Keratinocyte (primary cell): ENCODE measurements around the gene GPR34. TPM values are rescaled to one million over a fixed set of nuclear protein-coding genes. Genes with fewer than 3 reads are reported as not detected.
"Not testable (repeated sequence)": the region's sequence is repeated elsewhere in the genome, so short reads cannot be mapped to it uniquely, and the experiment has no call there.

Experiments
- DNase-seq: peaks from one replicate; pipeline ENCODE4 v3.0.0-alpha.2; 2011; ENCODE audit warnings: low read depth, missing footprints, low spot score
- FAIRE-seq: peaks from 2 replicates; lab custom pipeline; 2011; peaks lifted over from hg19 to GRCh38; lab: Jason Lieb, UNC
- H2AFZ ChIP-seq: 2 replicates; pipeline ENCODE4 v1.6.0; 2012; ENCODE audit warnings: low read length, control low read depth, inconsistent platforms; ENCODE audit not compliant: control insufficient read depth
- H3K27ac ChIP-seq: 2 replicates; pipeline ENCODE4 v1.5.1; 2011; ENCODE audit warnings: low read length; ENCODE audit not compliant: control insufficient read depth, insufficient read depth
- H3K27me3 ChIP-seq: 3 replicates; pipeline ENCODE4 v1.6.0; 2011; ENCODE audit warnings: low read length; ENCODE audit not compliant: control insufficient read depth, insufficient read depth; ENCODE audit errors: extremely low read depth
- H3K36me3 ChIP-seq, 2 experiments: 2 replicates in 1 of 2; 3 replicates in 1 of 2; pipeline ENCODE4 v1.5.1; 2011; ENCODE audit warnings: low read length in 2 of 2, mild to moderate bottlenecking in 1 of 2; ENCODE audit not compliant: control insufficient read depth in 2 of 2, insufficient read depth in 2 of 2; ENCODE audit errors: extremely low read depth in 1 of 2
- H3K4me1 ChIP-seq: 3 replicates; pipeline ENCODE4 v1.5.1; 2011; ENCODE audit warnings: low read length; ENCODE audit not compliant: control insufficient read depth, insufficient read depth; ENCODE audit errors: extremely low read depth
- H3K4me2 ChIP-seq: 3 replicates; pipeline ENCODE4 v1.6.0; 2011; ENCODE audit warnings: low read depth, low read length; ENCODE audit not compliant: control insufficient read depth, insufficient read depth; ENCODE audit errors: extremely low read depth
- H3K4me3 ChIP-seq, 3 experiments: fragments of 200-600 bp in 1 of 3; sonication (generic) in 1 of 3; 2 replicates in 2 of 3; 3 replicates in 1 of 3; pipeline ENCODE4 v1.5.1; 2011 to 2016; ENCODE audit warnings: low read length in 3 of 3, mild to moderate bottlenecking in 3 of 3, control low read depth in 2 of 3, inconsistent platforms in 1 of 3, low read depth in 1 of 3, mixed read lengths in 1 of 3, mixed run types in 1 of 3, moderate library complexity in 1 of 3; ENCODE audit not compliant: control insufficient read depth in 2 of 3, insufficient read depth in 2 of 3; ENCODE audit errors: extremely low read depth in 1 of 3
- H3K79me2 ChIP-seq: 2 replicates; pipeline ENCODE4 v1.6.0; 2012; ENCODE audit warnings: low read length; ENCODE audit not compliant: control insufficient read depth, insufficient read depth
- H3K9ac ChIP-seq: 3 replicates; pipeline ENCODE4 v1.6.0; 2011; ENCODE audit warnings: low read length; ENCODE audit not compliant: control insufficient read depth, insufficient read depth; ENCODE audit errors: extremely low read depth
- H3K9me1 ChIP-seq: 3 replicates; pipeline ENCODE4 v1.6.0; 2011; ENCODE audit warnings: low read length; ENCODE audit not compliant: control insufficient read depth, insufficient read depth; ENCODE audit errors: extremely low read depth
- H3K9me3 ChIP-seq: 2 replicates; pipeline ENCODE4 v1.5.1; 2012; ENCODE audit warnings: low read depth, low read length; ENCODE audit not compliant: control insufficient read depth
- H4K20me1 ChIP-seq: 3 replicates; pipeline ENCODE4 v1.6.0; 2011; ENCODE audit warnings: low read length; ENCODE audit not compliant: control insufficient read depth, insufficient read depth; ENCODE audit errors: extremely low read depth
- CTCF ChIP-seq, 3 experiments: IDR thresholded peaks in 1 of 3; conservative IDR thresholded peaks in 1 of 3; optimal IDR thresholded peaks in 1 of 3; 2 replicates in 2 of 3; 3 replicates in 1 of 3; pipeline versions ENCODE3 to v1.5.1; 2011; ENCODE audit warnings: low read length in 3 of 3, mild to moderate bottlenecking in 3 of 3, moderate library complexity in 2 of 3, control low read depth in 1 of 3, inconsistent platforms in 1 of 3; ENCODE audit not compliant: insufficient read depth in 2 of 3; ENCODE audit errors: extremely low read depth in 1 of 3
- EZH2 ChIP-seq: IDR thresholded peaks from one replicate; pipeline ENCODE4 v1.6.1; 2012; ENCODE audit warnings: inconsistent platforms, mild to moderate bottlenecking, low read length, moderate library complexity
- dilution Hi-C: fragments of 300-500 bp; cut with MboI; formaldehyde crosslinking; loops from one replicate; pipeline ENCODE4 v1.7.0; 2020; ENCODE audit warnings: low sequenced_read_pairs; ENCODE audit not compliant: extremely low pct_ligation_motif_present
- polyA minus RNA-seq, 3 experiments: library from RNA; depleted of rRNA, polyadenylated mRNA; stranded (reverse); fragments of >200 nt; gene quantifications; 1 replicate in 1 of 3; 2 replicates in 1 of 3; 3 replicates in 1 of 3; pipeline ENCODE4 v1.2.3, GENCODE V29; 2011
- polyA plus RNA-seq, 5 experiments: library from polyadenylated mRNA; depleted of rRNA in 3 of 5; stranded (reverse) in 3 of 5; stranded (forward) in 1 of 5; unstranded in 1 of 5; fragments of >200 nt; gene quantifications; 1 replicate in 1 of 5; 2 replicates in 3 of 5; 3 replicates in 1 of 5; pipeline versions ENCODE4 v1.2.1 to v1.2.3, GENCODE V29; 2011 to 2012; ENCODE audit warnings: missing spikeins in 2 of 5, low read depth in 1 of 5, low replicate concordance in 1 of 5

GPR34 gene
- polyA plus RNA-seq (not detected in 3 replicates), polyA minus RNA-seq (not detected in 3 replicates)
- not detected for polyA plus RNA-seq (2011; ENCODE audit: low read depth)
- polyA plus RNA-seq (2011; cell fraction: cytosol; rRNA removed): not detected in 2 replicates
- polyA plus RNA-seq (2011; cell fraction: nucleus; rRNA removed): not detected in 2 replicates
- 0.06 and 0.11 TPM in 2 replicates for polyA plus RNA-seq (2012; ENCODE audit: low replicate concordance)
- polyA minus RNA-seq (2011; cell fraction: cytosol; rRNA and poly(A)+ RNA removed): not detected
- polyA minus RNA-seq (2011; cell fraction: nucleus; rRNA and poly(A)+ RNA removed): not detected in 2 replicates

- dilution Hi-C loops: no loop called here
- no peak for DNase-seq
- H3K27me3 ChIP-seq: no peaks in the 10 kb centered on the region
- no peak within 1 kb of the TSS for H3K27ac ChIP-seq
- no peaks in the 10 kb centered on the region for H3K79me2 ChIP-seq
- no peaks in the 10 kb centered on the region for H4K20me1 ChIP-seq
- no peaks in the 10 kb centered on the region for H3K4me1 ChIP-seq
- TF ChIP-seq CTCF (optimal IDR thresholded peaks at IDR 0.05 in 1 of 3, IDR thresholded peaks at IDR 0.05 in 1 of 3, conservative IDR thresholded peaks at IDR 0.05 in 1 of 3; ENCODE audit: extremely low read depth in 1 of 3, insufficient read depth in 2 of 3, low read length in 3 of 3): no peak
- no peak for TF ChIP-seq EZH2
- FAIRE-seq: no peak
- no peaks in the 10 kb centered on the region for H3K9me3 ChIP-seq
- H3K36me3 ChIP-seq: no peaks in the 10 kb centered on the region
- H3K4me3 ChIP-seq: no peak within 1 kb of the TSS
- no peak within 1 kb of the TSS for H3K4me2 ChIP-seq
- no peak within 1 kb of the TSS for H3K9ac ChIP-seq
- no peak within 1 kb of the TSS for H2AFZ ChIP-seq
- H3K9me1 ChIP-seq: no peaks in the 10 kb centered on the region
These were observed at the start of gene GPR34 for GRCh38 chrX:41688835-41689234. GPR34 (plus strand) TSS chrX:41688973; CDS start chrX:41695634, 6,661 bp downstream.

GRCh38 chrX:41646201-41646600 is 42.6 kb upstream of the GPR34 start:
- H3K27me3 ChIP-seq, H3K9me3 ChIP-seq, DNase-seq, H3K27ac ChIP-seq, H4K20me1 ChIP-seq, dilution Hi-C loops, H3K36me3 ChIP-seq, FAIRE-seq, H3K9ac ChIP-seq, H3K4me1 ChIP-seq, H3K4me3 ChIP-seq, H3K79me2 ChIP-seq, H3K9me1 ChIP-seq, H2AFZ ChIP-seq, H3K4me2 ChIP-seq: not testable (repeated sequence)

GRCh38 chrX:41653125-41653524 is 35.6 kb upstream of the GPR34 start:
- Histone ChIP-seq H3K9me3 (no peaks in the 10 kb centered on the region), H3K36me3 (no peaks in the 10 kb centered on the region), H3K4me1 (no peaks in the 10 kb centered on the region), H3K4me2 (no peak overlapping the region), H4K20me1 (no peaks in the 10 kb centered on the region), H2AFZ (no peak overlapping the region), H3K9ac (no peak overlapping the region), H3K9me1 (no peaks in the 10 kb centered on the region), H3K79me2 (no peaks in the 10 kb centered on the region), H3K27me3 (no peaks in the 10 kb centered on the region), H3K27ac (no peak overlapping the region), H3K4me3 (no peak overlapping the region)
- TF ChIP-seq EZH2 (no peak), CTCF (optimal IDR thresholded peaks at IDR 0.05 in 1 of 3, IDR thresholded peaks at IDR 0.05 in 1 of 3, conservative IDR thresholded peaks at IDR 0.05 in 1 of 3; ENCODE audit: extremely low read depth in 1 of 3, insufficient read depth in 2 of 3, low read length in 3 of 3) (no peak)
- DNase-seq (no peak), FAIRE-seq (no peak)
- dilution Hi-C loops: no loop called here
